HG03135 (cell line): Measurements from ENCODE around the gene SLC26A5.
"Not testable (repeated sequence)": the region's sequence is repeated elsewhere in the genome, so short reads cannot be mapped to it uniquely, and the experiment has no call there.

Experiments
- ATAC-seq: cut with Tn5 transposase; IDR thresholded peaks from one replicate; pipeline ENCODE4 v1.9.1; 2021; ENCODE audit warnings: mild to moderate bottlenecking, moderate library complexity; ENCODE audit not compliant: unreplicated experiment

SLC26A5 gene, protein sequence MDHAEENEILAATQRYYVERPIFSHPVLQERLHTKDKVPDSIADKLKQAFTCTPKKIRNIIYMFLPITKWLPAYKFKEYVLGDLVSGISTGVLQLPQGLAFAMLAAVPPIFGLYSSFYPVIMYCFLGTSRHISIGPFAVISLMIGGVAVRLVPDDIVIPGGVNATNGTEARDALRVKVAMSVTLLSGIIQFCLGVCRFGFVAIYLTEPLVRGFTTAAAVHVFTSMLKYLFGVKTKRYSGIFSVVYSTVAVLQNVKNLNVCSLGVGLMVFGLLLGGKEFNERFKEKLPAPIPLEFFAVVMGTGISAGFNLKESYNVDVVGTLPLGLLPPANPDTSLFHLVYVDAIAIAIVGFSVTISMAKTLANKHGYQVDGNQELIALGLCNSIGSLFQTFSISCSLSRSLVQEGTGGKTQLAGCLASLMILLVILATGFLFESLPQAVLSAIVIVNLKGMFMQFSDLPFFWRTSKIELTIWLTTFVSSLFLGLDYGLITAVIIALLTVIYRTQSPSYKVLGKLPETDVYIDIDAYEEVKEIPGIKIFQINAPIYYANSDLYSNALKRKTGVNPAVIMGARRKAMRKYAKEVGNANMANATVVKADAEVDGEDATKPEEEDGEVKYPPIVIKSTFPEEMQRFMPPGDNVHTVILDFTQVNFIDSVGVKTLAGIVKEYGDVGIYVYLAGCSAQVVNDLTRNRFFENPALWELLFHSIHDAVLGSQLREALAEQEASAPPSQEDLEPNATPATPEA

DNA sequence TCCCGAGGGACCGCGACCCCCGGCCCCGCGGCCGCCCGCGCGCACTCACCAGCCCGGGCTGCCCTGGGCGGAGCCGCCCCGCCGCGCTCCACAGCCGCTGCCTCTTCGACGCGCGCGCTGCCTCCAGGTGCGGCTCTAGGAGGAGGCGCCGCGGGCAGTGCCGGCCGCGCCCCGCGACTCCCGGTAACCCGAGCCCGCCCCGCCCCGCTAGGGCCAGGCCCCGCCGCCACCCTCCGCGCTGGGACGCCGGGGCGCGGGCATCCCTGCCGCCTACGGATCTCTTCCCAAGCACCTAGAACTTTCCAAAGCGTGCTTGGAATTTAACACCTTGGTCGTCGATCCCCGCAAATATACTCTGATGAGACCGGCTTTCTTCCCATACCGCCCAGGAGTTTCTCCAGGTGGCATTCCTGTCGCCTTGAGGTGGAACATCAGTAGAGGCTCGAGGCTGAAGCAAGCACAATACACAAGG, at the start of gene SLC26A5:
TSS of gene SLC26A5 (minus strand) at position 159 of the 472 bp plus-strand sequence. CDS start 24,693 bp downstream, outside the sequence.
- ATAC-seq: peak; percentile 73

DNA sequence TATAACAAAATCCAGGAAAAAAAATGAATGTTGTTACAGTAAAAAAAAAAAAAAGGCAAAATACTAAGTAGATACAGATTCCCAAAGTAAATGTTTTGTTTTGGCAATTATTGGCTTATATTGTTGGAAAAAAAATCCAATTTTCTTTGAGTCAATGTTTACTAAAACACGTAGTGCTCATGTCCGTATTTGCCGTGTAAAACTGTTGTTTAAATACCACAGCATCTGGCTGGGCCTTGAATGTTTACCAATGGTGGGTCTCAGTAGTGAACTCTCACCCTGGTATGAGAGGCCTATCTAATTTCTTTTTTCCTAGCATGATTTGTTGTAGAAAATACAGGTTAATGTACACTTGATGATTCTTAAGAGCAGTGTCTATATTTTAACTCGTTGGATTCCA, 41.4 kb upstream of the SLC26A5 start:
- ATAC-seq: no peak

DNA sequence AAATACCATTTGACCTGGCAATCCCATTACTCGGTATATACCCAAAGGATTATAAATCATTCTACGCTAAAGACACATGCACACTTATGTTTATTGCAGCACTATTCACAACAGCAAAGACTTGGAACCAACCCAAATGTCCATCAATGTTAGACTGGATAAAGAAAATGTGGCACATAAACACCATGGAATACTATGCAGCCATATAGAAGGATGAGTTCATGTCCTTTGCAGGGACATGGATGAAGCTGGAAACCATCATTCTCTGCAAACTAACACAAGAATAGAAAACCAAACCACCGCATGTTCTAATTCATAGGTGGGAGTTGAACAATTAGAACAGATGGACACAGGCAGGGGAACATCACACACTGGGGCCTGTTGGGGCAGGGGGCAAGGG, 40.9 kb upstream of the SLC26A5 start:
- ATAC-seq: not testable (repeated sequence)

DNA sequence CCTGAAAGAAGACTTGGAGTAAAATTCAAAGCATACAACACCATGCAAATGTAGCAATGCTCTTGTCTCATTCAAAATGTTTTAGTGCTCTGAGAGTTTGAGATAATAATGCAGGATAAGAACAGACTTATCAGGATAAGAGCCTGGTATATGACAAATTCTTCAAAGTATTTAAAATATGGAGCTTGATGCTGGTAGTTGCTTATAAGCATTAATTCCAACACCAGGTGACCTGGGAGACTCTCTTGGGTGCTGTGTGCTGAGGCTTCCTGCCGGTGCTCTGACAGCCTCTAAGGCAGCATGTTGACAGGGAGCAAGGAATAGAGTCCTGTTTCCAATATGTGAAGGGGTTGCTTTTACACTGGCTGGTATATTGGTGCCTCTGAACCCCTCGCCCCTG, 34.8 kb upstream of the SLC26A5 start:
- no peak for ATAC-seq

DNA sequence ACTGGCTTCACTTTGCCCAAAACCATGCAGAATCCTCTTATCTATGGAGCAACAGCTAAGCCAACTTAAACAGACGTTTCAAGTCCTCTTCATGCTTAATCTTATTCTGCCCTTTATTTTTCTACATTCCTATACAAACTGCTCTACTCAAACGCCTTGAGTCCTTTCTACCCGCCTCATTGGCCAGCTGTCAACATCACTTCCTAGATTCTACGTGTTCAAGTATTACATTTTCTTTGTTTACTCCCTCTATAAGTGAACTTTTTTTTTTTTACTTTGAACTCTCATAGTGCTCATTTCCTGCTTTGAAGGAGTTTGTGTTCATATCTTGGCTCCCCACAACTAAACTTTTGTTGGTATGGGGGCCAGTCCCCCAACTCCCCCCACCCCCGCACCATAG, 28.9 kb upstream of the SLC26A5 start:
- ATAC-seq: no peak

DNA sequence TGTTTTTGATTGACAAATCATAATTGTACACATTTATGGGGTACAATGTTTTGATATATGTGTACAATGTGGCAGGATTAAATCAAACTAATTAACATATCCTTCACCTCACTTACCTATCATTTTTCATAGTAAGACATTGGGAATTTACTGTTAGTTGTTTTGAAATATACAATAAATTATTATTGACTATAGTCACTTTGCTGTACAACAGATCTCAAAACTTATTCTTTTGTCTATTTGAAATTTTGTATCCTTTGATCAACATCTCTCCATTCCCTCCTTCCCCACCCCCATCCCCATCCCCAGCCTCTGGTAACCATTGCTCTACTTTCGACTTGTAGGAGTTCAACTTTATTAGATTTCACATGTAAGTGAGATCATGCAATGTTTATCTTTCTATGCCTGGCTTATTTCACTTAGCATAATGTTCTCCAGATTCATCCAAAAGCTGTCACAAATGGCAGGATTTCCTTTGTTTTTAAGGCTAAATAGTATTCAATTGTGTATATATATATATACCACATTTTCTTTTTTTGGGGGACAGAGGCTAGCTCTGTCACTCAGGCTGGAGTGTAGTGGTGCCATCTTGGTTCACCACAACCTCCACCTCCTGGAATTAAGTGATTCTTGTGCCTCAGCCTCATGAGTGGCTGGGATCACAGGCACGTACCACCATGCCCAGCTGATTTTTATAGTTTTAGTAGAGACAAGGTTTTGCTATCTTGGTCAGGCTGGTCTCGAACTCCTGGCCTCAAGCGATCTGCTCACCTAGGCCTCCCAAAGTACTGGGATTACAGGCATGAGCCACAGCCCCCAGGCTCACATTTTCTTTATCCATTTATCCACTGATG, 23.3 kb upstream of the SLC26A5 start:
- no peak for ATAC-seq

DNA sequence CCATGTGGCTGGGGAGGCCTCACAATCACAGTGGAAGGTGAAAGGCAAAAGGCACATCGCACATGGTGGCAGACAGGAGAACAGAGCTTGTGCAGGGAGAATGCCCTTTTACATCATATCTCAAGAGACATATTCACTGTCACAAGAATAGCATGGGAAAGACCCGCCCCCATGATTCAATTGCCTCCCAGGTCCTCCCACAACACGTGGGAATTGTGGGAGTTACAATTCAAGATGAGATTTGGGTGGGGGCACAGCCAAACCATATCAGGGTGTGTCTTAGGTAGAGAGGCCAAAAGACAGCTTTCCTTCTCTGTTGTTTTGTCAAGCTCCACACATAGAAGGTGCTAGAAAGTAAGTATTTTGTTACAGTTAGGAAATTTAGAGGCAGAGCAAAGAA, 20.8 kb upstream of the SLC26A5 start:
- no peak for ATAC-seq

DNA sequence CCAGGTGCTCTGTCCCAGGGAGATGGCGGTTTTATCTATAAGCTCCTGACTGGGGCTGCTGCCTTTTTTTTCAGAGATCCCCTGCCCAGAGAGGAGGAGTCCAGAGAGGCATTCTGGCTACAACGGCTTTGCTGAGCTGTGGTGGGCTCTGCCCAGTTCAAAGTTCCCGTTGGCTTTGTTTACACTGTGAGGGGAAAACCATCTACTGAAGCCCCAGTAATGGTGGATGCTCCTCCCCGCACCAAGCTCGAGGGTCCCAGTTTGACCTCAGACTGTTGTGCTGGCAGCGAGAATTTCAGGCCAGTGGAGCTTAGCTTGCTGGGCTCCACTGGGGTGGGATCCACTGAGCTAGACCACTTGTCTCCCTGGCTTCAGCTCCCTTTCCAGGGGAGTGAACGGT, 16.4 kb upstream of the SLC26A5 start:
- no peak for ATAC-seq

DNA sequence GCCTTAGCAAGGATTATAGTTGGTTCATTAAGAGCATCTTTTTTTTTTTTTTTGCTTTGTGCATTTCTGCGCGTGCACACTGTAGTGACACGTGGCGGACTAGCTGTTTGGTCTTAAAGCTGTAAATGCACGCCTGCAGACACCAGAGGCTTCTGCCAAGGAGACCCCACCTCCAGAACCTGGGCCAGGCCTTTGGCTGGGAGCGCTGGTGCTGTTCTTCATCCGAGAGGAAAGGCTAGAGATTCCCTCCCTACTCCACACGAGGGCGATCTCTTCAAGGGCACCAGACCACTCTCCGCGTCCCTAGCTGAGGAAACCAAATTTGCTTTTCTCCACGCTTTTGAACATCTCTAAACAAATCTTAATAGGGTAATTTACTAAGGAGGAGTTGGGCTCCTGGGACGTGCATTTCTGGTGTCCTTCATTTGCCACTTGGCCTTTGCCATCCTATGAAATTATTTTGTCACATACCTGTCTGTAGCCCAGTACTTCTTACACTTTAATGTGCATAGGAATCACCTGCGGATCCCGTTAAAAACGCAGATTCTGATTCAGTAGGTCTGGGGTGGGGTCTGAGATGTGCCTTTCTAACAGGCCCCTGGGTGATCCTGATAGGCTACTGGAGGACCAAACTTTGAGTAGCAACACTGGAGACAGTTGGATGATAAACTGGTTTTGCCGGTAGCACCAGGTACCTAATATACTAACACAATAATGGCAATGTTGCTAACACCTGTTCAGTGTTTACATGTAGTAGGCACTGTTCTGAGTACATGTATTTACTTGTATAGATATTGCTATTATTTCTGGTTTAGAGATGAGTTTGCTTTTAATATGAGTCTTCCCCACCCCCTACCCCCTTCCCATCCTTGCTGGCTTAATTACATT, 1.3 kb upstream of the SLC26A5 start:
- ATAC-seq: no peak

DNA sequence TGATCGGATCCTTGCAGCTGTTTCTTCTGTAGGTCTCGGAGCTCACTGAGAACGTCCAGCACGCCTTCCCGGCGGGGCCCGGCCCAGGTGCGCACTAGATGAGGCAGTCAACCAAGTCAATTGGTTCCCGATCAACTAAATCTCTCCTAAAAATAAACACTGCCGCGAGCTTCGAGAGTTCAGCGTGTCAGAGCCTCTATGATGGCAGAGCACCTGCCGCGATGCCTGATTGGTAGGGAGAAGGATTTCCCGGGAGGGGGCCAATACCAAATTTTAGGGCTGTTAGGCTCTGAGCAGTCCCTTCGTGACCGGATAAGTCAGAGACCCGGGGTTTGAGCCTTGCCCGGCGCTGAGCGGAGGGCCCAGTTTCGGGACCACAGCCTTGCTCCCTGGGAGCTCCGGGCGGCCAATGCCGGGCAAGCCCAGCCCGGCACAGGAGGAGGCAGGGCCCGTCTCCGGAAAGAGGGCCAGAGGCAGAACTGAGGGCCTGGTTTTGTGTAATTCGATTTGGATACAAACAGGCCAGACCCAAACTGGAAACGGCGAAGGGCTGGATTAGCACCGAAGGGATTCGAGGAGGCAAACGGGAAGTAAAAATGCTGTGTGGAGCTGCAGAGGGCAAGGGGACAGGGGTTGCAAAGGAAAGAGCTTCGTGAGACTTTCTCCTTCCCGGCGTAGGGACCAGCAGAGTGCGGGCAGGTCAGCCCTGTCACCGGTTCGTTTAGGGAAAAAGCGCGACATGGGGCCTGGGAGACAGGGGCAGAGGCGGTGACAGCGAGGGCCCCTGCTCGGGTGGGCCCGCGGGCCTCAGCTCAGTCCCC, 569 bp downstream of the SLC26A5 start:
- ATAC-seq: no peak

DNA sequence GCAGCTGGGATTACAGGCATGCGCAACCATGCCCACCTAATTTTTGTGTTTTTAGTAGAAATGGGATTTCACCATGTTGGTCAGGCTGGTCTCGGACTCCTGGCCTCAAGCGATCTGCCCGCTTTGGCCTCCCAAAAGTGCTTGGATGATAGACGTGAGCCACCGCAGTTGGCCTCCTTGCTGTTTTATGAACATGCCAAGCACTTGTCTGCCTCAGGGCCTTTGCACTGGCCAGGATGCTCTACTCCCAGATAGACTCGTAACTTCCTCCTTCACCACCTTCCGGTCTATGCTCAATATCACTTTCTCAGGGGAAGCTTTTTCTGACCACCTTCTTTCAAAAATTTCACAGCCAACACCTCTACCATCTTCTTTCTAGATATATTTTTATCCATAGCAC, 6.3 kb downstream of the SLC26A5 start:
- no peak for ATAC-seq

DNA sequence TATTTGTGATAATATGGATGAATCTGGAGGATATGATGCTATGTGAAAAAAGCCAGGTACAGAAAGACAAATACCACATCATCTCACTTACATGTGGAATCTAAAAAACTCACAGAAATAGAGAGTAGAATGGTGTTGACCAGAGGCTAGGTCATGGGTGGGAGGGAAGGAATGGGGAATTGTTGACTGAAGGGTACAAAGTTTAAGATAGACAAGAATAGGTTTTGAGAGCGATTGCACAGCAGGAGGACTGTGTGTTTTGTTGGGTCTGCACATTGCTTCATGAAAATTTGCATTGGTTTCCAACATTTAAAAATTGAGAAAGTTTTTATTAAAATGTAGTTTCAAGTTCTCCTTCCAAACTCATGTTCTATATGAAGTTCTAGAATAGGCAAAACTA, 8.4 kb downstream of the SLC26A5 start:
- no peak for ATAC-seq

DNA sequence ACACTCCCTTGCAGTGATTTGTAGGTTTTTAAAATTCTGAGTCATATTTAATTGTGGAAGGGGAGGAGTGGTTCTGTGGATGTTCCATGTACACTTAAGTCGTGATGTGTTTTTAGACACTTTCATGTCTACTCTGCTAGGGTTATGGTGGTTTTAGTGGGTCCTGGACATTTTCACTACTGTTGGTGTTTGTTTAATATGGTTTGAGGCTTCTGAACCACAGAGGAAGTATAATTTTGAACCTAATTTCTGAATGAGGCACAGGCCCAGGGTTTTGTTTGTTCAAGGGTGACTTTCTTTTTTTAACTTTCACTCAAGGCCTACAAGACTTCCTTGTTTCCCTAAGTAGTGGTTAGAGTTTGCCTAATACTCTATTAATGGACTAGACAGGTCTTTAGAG, 13.3 kb downstream of the SLC26A5 start:
- ATAC-seq: no peak

DNA sequence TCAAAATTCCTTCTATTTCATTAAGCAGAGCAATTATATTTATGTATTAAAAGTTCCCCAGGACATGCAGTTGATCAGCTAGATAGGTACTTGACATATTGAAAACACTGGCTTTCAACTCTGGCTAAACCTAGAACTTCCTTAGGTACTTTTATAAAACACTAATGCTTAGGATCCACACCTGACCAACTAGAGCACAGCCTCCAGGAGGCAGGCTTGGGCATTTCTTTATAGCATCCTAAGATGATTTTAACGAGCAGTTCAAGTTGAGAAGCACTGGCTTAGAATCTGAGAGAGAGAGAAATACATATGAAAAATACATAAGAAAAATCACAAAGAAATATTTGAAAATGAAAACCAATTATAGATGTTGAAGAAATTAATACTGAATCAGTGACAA, 20.8 kb downstream of the SLC26A5 start:
- ATAC-seq: no peak

DNA sequence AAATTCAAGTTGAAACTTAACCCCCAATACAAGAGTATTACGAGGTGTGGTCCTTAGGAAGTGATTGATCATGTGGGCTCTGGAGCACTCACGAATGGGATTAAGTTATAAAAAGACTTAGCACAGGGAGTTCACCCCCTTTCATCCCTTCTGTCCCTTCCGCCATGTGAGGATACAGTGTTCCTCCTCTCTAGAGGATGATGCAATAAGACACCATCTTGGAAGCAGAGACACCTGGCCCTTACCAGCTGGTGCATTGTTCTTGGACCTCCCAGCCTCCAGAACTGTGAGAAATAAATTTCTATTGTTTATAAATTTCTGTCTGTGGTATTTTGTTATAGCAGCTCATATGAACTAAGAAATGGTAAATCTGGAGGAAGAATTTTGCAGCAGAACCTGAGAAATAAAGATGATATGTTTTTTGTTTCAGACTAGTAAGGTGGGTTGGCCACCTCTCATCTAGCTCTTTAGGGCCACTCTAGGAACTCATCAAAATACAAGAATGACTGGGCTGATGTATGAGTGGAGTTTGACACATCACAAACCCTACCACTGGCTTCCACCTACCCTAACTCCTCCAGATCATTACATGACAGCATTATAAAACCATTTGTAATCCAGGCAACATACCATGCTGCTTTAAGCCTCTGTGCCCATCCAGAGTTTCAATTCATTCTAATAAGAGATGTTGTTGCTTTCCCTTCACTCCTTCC, 22.4 kb downstream of the SLC26A5 start:
- ATAC-seq: no peak

DNA sequence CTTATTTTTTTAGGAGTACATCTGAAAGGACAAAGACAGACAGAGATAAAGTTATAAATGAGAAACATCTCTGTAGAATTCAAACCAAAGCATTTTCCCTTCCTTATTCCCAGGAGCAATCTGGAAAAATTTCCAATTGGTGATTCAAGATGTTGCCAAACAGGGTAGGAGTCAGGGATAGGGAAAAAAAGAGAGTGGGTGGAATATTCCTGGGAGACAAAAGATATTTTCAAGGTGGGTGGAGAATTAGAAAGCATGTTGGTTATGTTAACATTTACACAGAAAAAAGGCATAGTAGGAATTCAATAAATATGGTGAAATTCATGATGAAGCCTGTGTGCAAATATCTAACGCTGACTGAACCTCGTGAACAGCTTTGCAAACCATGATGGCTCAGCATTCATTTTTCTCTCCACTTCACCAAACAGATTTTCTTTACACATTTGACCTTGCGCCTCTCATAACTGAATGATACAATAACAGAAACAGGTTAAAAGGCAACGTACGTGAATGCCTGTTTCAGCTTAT, 25.1 kb downstream of the SLC26A5 start:
- no peak for ATAC-seq

DNA sequence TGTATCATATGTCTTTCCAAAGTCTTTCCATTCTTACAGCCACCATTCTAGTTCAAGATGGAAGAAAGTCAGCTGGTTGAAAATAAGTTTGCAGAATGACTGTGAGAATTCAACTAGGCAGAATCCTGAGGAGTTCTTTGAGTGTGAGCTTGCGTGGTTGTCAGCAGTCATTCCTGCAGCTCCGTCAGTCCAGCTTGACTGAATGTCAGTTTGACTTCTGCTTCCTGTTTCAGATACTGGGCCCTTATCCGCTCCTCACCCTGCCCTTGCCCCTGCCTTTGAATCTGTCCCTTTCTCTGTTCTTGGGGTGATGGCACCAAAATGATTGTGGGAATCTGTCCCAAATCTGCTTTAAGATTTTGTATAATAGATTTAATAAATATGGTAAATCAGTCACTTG, 27.8 kb downstream of the SLC26A5 start:
- no peak for ATAC-seq

DNA sequence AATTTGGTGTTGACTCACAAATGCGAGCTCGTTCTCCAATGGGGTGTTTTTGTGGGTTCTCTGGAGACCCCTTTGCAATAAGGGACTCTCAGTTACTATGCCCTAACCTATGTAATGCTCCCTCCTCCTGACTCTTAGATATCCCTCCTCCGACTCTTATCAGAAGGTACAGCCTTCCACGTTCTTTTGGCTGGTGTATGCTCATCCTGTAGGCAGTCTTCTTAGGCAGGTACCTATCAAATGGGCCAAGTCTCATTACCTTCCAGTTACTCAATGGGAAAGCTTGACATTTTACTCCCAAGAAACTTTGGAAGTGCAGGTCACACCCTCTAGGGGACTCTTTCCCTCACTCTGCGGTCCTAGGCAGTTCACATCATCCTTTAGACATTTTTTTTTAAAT, 32.6 kb downstream of the SLC26A5 start:
- ATAC-seq: no peak

DNA sequence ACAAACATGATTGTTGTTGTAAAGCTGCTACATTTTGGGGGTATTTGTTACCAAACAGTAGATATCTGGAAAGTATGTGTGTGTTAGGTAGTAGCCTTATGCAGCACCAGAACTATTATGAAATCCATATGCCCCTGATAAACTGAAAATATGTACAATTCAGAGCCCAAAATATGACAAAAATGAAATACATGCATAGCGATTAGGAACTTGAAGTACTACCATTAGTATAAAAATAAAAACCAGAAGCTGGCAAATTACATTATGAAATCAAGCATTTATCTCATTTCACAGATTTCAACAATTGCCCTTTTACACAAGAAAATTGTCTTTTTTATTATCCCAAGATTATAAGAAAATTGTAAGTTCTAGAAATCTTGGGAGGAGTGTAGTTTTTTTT, 33.9 kb downstream of the SLC26A5 start:
- no peak for ATAC-seq
